OCI-LY3 (cell line): Measurements from ENCODE around the gene PELO.

Experiments
- H2AFZ ChIP-seq: fragments of 200-600, 300-600 bp; shearing (Covaris generic); 2 replicates; pipeline ENCODE4 v1.6.0; 2014; ENCODE audit warnings: antibody characterized with exemption, low read depth, low read length
- H3K27ac ChIP-seq: fragments of 200-600, 300-600 bp; sonication (generic); 2 replicates; pipeline ENCODE4 v1.5.1; 2014; ENCODE audit warnings: mild to moderate bottlenecking, low read length, moderate library complexity, mixed read lengths
- H3K27me3 ChIP-seq: fragments of 200-600, 300-600 bp; sonication (generic); 2 replicates; pipeline ENCODE4 v1.6.1; 2014; ENCODE audit warnings: low read depth, low read length, mixed read lengths
- H3K36me3 ChIP-seq: fragments of 200-600, 300-600 bp; sonication (generic); replicated peaks from 2 replicates; pipeline ENCODE3; 2014; ENCODE audit warnings: low read depth, low read length, mixed read lengths
- H3K4me1 ChIP-seq: fragments of 300-600, 200-600 bp; sonication (generic); 2 replicates; pipeline ENCODE4 v1.6.1; 2014; ENCODE audit warnings: low read length, mixed read lengths
- H3K4me2 ChIP-seq: fragments of 200-600, 300-600 bp; sonication (generic); 2 replicates; pipeline ENCODE4 v1.6.1; 2014; ENCODE audit warnings: low read length, mixed read lengths
- H3K4me3 ChIP-seq: fragments of 300-600, 200-600 bp; sonication (generic); 2 replicates; pipeline ENCODE4 v1.5.1; 2014; ENCODE audit warnings: antibody characterized with exemption, mild to moderate bottlenecking, low read length, moderate library complexity
- H3K79me2 ChIP-seq: fragments of 300-600, 200-600 bp; shearing (Covaris generic); 2 replicates; pipeline ENCODE4 v1.6.1; 2014; ENCODE audit warnings: mild to moderate bottlenecking, low read length, mixed read lengths
- H3K9ac ChIP-seq: fragments of 300-600, 200-600 bp; shearing (Covaris generic); 2 replicates; pipeline ENCODE4 v1.6.0; 2014; ENCODE audit warnings: mild to moderate bottlenecking, low read length, moderate library complexity
- H3K9me3 ChIP-seq: fragments of 200-600, 300-600 bp; shearing (Covaris generic); 2 replicates; pipeline ENCODE4 v1.6.1; 2014; ENCODE audit warnings: low read length, mixed read lengths; ENCODE audit not compliant: insufficient read depth
- H4K20me1 ChIP-seq: fragments of 200-600, 300-600 bp; sonication (generic); 2 replicates; pipeline ENCODE4 v1.6.1; 2016; ENCODE audit warnings: low read length, mixed read lengths; ENCODE audit not compliant: insufficient read depth
- EZH2phosphoT487 ChIP-seq: fragments of 200-600 bp; shearing (Covaris generic); IDR thresholded peaks from 2 replicates; pipeline ENCODE4 v1.6.1; 2018; ENCODE audit warnings: antibody characterized with exemption, mixed run types, low read depth
- TF ChIP-seq, protein P1 (sequence below): fragments of 200-600, 300-600 bp; sonication (generic); IDR thresholded peaks from 2 replicates; pipeline ENCODE4 v1.5.1; 2014; ENCODE audit warnings: antibody characterized with exemption, low read length, low read depth

The PELO gene

DNA sequence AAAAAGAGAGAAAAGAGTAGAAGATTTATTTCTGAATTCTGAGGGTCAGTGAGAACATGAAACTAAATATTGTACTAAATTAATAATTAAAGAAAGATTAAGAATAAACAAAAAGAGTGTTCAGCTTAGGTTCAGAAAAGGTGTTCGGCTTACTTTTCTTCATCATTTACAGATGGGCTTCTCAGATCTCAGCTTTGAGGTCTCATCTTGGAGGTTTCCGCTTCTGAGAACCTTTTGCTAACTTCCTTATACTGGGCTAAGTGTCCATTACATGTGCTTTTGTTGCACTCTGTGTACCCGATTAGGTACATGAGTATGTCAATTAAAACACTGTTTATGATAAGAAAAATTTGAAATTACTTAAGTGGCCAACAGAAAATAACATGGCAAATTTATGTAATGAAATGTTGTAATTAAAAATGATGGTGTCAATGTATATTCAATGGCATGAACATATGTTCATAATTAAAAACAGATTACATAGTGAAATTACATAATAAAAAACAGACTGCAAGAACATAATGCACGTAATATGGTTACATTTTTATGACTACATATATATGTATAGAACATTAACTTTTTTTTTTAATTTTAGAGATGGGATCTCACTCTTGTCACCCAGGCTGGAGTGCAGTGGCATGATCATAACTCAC lies 17.3 kb upstream of the PELO start:
- TF ChIP-seq, protein P1, sequence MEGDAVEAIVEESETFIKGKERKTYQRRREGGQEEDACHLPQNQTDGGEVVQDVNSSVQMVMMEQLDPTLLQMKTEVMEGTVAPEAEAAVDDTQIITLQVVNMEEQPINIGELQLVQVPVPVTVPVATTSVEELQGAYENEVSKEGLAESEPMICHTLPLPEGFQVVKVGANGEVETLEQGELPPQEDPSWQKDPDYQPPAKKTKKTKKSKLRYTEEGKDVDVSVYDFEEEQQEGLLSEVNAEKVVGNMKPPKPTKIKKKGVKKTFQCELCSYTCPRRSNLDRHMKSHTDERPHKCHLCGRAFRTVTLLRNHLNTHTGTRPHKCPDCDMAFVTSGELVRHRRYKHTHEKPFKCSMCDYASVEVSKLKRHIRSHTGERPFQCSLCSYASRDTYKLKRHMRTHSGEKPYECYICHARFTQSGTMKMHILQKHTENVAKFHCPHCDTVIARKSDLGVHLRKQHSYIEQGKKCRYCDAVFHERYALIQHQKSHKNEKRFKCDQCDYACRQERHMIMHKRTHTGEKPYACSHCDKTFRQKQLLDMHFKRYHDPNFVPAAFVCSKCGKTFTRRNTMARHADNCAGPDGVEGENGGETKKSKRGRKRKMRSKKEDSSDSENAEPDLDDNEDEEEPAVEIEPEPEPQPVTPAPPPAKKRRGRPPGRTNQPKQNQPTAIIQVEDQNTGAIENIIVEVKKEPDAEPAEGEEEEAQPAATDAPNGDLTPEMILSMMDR: no peak
- TF ChIP-seq EZH2phosphoT487: no peak
- Histone ChIP-seq H4K20me1 (no peaks in the 10 kb centered on the region), H3K36me3 (peaks cover 3% of the 10 kb centered on the region), H3K9me3 (peaks cover 4% of the 10 kb centered on the region; the same call in 1 of the 2 replicates), H3K9ac (no peak overlapping the region), H3K79me2 (no peaks in the 10 kb centered on the region), H3K4me3 (no peak overlapping the region), H3K4me1 (peaks cover 50% of the 10 kb centered on the region), H3K4me2 (no peak overlapping the region), H3K27me3 (no peaks in the 10 kb centered on the region; the same call in 1 of the 2 replicates), H3K27ac (no peak overlapping the region), H2AFZ (no peak overlapping the region)

DNA sequence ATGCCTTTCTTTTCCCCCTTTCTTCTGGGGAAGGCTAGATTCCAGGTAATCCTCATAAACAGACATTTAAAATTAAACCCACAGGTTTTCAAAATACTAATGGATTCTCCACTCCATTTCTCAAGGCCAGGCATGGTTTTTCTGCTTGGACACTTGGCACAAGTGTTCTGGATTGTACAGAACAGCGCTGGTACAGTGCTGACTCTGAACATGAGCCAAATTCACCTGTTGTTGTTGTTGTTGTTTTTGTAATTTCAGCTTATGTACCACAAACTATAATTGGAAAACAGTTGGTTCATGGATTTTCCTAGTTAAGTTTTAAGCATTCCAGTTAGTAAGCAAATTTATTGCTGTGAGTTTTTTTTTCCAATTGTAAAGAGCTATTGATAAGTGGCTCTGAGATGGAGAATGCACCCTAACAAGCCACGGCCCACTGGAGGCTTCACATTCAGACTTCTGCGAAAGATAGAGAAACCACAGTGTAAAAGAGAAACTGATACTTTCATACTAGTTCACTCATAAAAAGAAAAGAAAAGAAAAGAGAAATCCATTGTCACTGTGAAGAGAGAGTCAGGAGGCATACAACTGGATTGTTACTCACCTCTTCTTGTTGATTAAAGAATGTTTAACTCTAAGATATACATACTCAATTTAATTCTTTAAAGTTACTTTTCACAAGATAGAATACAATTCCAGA lies 16.2 kb upstream of the PELO start:
- Histone ChIP-seq H3K4me3 (peak overlapping the region; percentile 36), H3K9me3 (peaks cover 3% of the 10 kb centered on the region; the same call in 1 of the 2 replicates), H3K27me3 (no peaks in the 10 kb centered on the region; the same call in 1 of the 2 replicates), H4K20me1 (no peaks in the 10 kb centered on the region), H2AFZ (no peak overlapping the region), H3K9ac (no peak overlapping the region), H3K79me2 (no peaks in the 10 kb centered on the region), H3K4me2 (peak overlapping the region; percentile 66), H3K4me1 (peaks cover 54% of the 10 kb centered on the region), H3K27ac (peak overlapping the region; percentile 42), H3K36me3 (no peaks in the 10 kb centered on the region)
- TF ChIP-seq, protein P1: no peak
- no peak for TF ChIP-seq EZH2phosphoT487

DNA sequence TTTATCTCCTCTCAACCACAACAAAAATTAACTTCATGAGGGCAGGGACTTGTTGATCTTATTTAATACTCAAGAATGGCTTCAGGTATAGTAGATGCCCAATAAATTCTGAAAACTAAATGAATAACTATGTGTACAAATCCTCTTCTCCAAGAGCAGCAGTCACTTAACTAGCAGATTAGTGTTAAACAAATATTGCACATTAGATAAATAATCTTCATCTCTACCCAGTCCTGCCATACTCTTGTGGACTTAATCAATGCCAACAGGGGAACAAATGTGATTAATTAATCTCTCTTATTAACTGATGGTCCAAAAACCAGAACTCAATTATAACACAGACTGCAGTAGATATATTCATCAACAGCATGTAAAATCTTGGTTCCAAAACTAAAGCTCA lies 15.0 kb upstream of the PELO start:
- H3K36me3 ChIP-seq: no peaks in the 10 kb centered on the region

DNA sequence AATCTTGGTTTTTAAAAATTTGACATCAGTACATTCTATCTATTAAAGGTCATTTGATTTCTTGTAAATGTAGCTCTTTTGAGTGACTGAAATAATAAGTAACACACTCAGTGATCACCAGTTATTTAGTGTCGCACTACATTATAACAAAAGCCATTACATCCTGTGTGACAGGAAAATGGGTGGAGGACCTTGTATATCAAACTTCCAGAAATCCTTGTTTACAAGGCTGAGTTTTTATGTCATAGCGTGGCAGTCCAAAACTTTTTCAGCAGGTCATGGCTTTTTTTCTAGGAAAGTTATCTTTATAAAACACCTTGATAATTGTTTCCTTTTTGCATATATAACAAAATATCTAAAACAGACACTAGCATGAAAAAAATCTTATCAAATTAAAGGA lies 14.4 kb upstream of the PELO start:
- no peaks in the 10 kb centered on the region for H3K9me3 ChIP-seq
- no peak overlapping the region for H3K27ac ChIP-seq
- no peak overlapping the region for H2AFZ ChIP-seq
- TF ChIP-seq EZH2phosphoT487: no peak
- TF ChIP-seq, protein P1: no peak
- no peaks in the 10 kb centered on the region for H4K20me1 ChIP-seq
- no peak overlapping the region for H3K9ac ChIP-seq
- no peak overlapping the region for H3K4me2 ChIP-seq
- H3K79me2 ChIP-seq: no peaks in the 10 kb centered on the region
- no peak overlapping the region for H3K4me3 ChIP-seq
- H3K36me3 ChIP-seq: no peaks in the 10 kb centered on the region
- no peaks in the 10 kb centered on the region; the same call in 1 of the 2 replicates for H3K27me3 ChIP-seq
- H3K4me1 ChIP-seq: peaks cover 45% of the 10 kb centered on the region

More for the DNA sequence above, 15.0 kb upstream of the PELO start:
- H3K27ac ChIP-seq: no peak overlapping the region
- H3K4me2 ChIP-seq: no peak overlapping the region
- no peak overlapping the region for H2AFZ ChIP-seq
- no peaks in the 10 kb centered on the region for H3K9me3 ChIP-seq
- TF ChIP-seq, protein P1: no peak
- TF ChIP-seq EZH2phosphoT487: no peak
- peaks cover 50% of the 10 kb centered on the region for H3K4me1 ChIP-seq
- H3K4me3 ChIP-seq: no peak overlapping the region
- H3K79me2 ChIP-seq: no peaks in the 10 kb centered on the region
- no peaks in the 10 kb centered on the region for H4K20me1 ChIP-seq
- no peaks in the 10 kb centered on the region; the same call in 1 of the 2 replicates for H3K27me3 ChIP-seq
- H3K9ac ChIP-seq: no peak overlapping the region
